Epidermal melanocyte (primary cell): ENCODE data around the gene NRL.

Experiments used
- DNase-seq: peaks from one replicate; pipeline ENCODE4 v3.0.0; 2011; ENCODE audit warnings: low spot score; ENCODE audit not compliant: insufficient read length

Gene NRL

GRCh38 chr14:24144451-24144850 is 29.7 kb upstream of the NRL start:
- DNase-seq, result no peak

GRCh38 chr14:24143511-24143910 is 28.8 kb upstream of the NRL start:
- DNase-seq, result no peak

GRCh38 chr14:24141097-24141880 is 26.5 kb upstream of the NRL start, which contains the start of gene EMC9:
EMC9 (minus strand) TSS chr14:24141591; CDS start chr14:24141304, 287 bp downstream.
- DNase-seq, result peak; percentile 99

GRCh38 chr14:24139272-24139934 is 24.7 kb upstream of the NRL start:
- no peak for DNase-seq

GRCh38 chr14:24138396-24139271 is 23.9 kb upstream of the NRL start:
- no peak for DNase-seq

GRCh38 chr14:24137529-24138395 is 23.0 kb upstream of the NRL start:
- DNase-seq, result no peak

- no peak for DNase-seq
Measured at GRCh38 chr14:24136684-24137528, 22.2 kb upstream of the NRL start.

GRCh38 chr14:24135834-24136683 is 21.3 kb upstream of the NRL start, which contains the start of gene PSME1:
PSME1 (plus strand) TSS chr14:24136194; CDS start chr14:24136263, 69 bp downstream.
- DNase-seq, result peak; percentile 95

GRCh38 chr14:24135584-24135833 is 20.8 kb upstream of the NRL start:
- no peak for DNase-seq

- no peak for DNase-seq
Measured at GRCh38 chr14:24133735-24134134, 19.0 kb upstream of the NRL start.

- DNase-seq, result no peak
Measured at GRCh38 chr14:24132976-24133375, 18.2 kb upstream of the NRL start.

GRCh38 chr14:24132061-24132685 is 17.4 kb upstream of the NRL start:
- DNase-seq, result no peak

- no peak for DNase-seq
Measured at GRCh38 chr14:24131549-24131966, 16.8 kb upstream of the NRL start.

GRCh38 chr14:24130717-24131548 is 16.2 kb upstream of the NRL start:
- DNase-seq, result no peak

GRCh38 chr14:24130380-24130716 is 15.6 kb upstream of the NRL start, which contains the start of gene FITM1:
FITM1 (plus strand) TSS chr14:24130659; CDS start chr14:24131564, 905 bp downstream.
- no peak for DNase-seq

- DNase-seq, result no peak
Measured at GRCh38 chr14:24129410-24129998, 14.8 kb upstream of the NRL start.

GRCh38 chr14:24127673-24128072 is 12.9 kb upstream of the NRL start:
- no peak for DNase-seq
